Mucosa of gallbladder (tissue), 1 donor: ENCODE data around the gene RPS6KA5. TPM values are rescaled to one million over a fixed set of nuclear protein-coding genes. Genes with fewer than 3 reads are reported as not detected.
"Not testable (repeated sequence)": the region's sequence is repeated elsewhere in the genome, so short reads cannot be mapped to it uniquely, and the experiment has no call there.

Source experiments
- DNase-seq: peaks from one replicate; pipeline ENCODE4 v3.0.0-alpha.2; 2020; ENCODE audit warnings: low spot score
- total RNA-seq: library from RNA; stranded (reverse); gene quantifications from one replicate; pipeline ENCODE4 v1.2.1, GENCODE V29; 2021
- donor health status: DM: no; HTN: no; CAD: no.

The RPS6KA5 gene
- total RNA-seq, 1 donor from 2014 or later, result 7.1 TPM

- no peak for DNase-seq
Observed at GRCh38 chr14:90870950-90871604, 189.4 kb downstream of the RPS6KA5 start.

- DNase-seq, result no peak
Observed at GRCh38 chr14:90867501-90867900, 192.9 kb downstream of the RPS6KA5 start.

GRCh38 chr14:90866833-90867232 lies 193.6 kb downstream of the RPS6KA5 start:
- DNase-seq, result no peak

GRCh38 chr14:90864741-90865140 lies 195.7 kb downstream of the RPS6KA5 start:
- DNase-seq, result no peak

- DNase-seq, result no peak
Observed at GRCh38 chr14:90858511-90858910, 201.9 kb downstream of the RPS6KA5 start.

- no peak for DNase-seq
Observed at GRCh38 chr14:90857866-90858265, 202.6 kb downstream of the RPS6KA5 start.

- not testable (repeated sequence) for DNase-seq
Observed at GRCh38 chr14:90856115-90856514, 204.3 kb downstream of the RPS6KA5 start.

- DNase-seq, result no peak
Observed at GRCh38 chr14:90853116-90853515, 207.3 kb downstream of the RPS6KA5 start.

- no peak for DNase-seq
Observed at GRCh38 chr14:90851327-90852036, 209.0 kb downstream of the RPS6KA5 start.

- DNase-seq, result no peak
Observed at GRCh38 chr14:90850487-90850886, 210.0 kb downstream of the RPS6KA5 start.

- DNase-seq, result no peak
Observed at GRCh38 chr14:90849787-90850444, 210.5 kb downstream of the RPS6KA5 start.

GRCh38 chr14:90848944-90849731 lies 211.3 kb downstream of the RPS6KA5 start:
- no peak for DNase-seq

- DNase-seq, result no peak
Observed at GRCh38 chr14:90846511-90846910, 213.9 kb downstream of the RPS6KA5 start.

- DNase-seq, result no peak
Observed at GRCh38 chr14:90844321-90844720, 216.1 kb downstream of the RPS6KA5 start.

- no peak for DNase-seq
Observed at GRCh38 chr14:90842726-90843125, 217.7 kb downstream of the RPS6KA5 start.

GRCh38 chr14:90840667-90841066 lies 219.8 kb downstream of the RPS6KA5 start:
- DNase-seq, result not testable (repeated sequence)

GRCh38 chr14:90839889-90840266 lies 220.6 kb downstream of the RPS6KA5 start:
- DNase-seq, result no peak

GRCh38 chr14:90839024-90839888 lies 221.2 kb downstream of the RPS6KA5 start:
- DNase-seq, result peak; percentile 19

GRCh38 chr14:90838531-90838930 lies 221.9 kb downstream of the RPS6KA5 start:
- DNase-seq, result not testable (repeated sequence)

GRCh38 chr14:90837355-90837754 lies 223.1 kb downstream of the RPS6KA5 start:
- DNase-seq, result no peak

GRCh38 chr14:90836692-90837063 lies 223.8 kb downstream of the RPS6KA5 start:
- DNase-seq, result no peak
